B cell (primary cell): ENCODE data around the gene DDR1. TPM values are rescaled to one million over a fixed set of nuclear protein-coding genes. Genes with fewer than 3 reads are reported as not detected.

Source experiments
- ATAC-seq: fragments of 200-7000 bp; cut with Tn5 transposase; one replicate; pipeline ENCODE4 v1.10.0; 2021; ENCODE audit warnings: low read depth, mild to moderate bottlenecking, moderate number of reproducible peaks, moderate library complexity
- CTCF ChIA-PET: fragments of 350-600 bp; sonication (Branson Sonifier 250); formaldehyde crosslinking; loops from one replicate; lab custom pipeline; 2021; ENCODE audit warnings: antibody characterized with exemption, inconsistent platforms; lab: Charles Lee
- POLR2A ChIA-PET: fragments of 350-600 bp; sonication (Branson Sonifier 250); formaldehyde crosslinking; loops from one replicate; lab custom pipeline; 2021; ENCODE audit warnings: antibody characterized with exemption; lab: Charles Lee
- DNase-seq: peaks from one replicate; pipeline ENCODE4 v3.0.0; 2013
- H2AFZ ChIP-seq: 2 replicates; pipeline ENCODE4 v1.6.1; 2012; ENCODE audit warnings: mild to moderate bottlenecking, low read depth, low read length; ENCODE audit not compliant: insufficient read depth, poor library complexity, severe bottlenecking
- H3K27ac ChIP-seq, 2 donors: 1 replicate in 1 of 2; 2 replicates in 1 of 2; pipeline ENCODE4 v1.5.1; 2012 to 2013; ENCODE audit warnings: low read length in 2 of 2, mild to moderate bottlenecking in 2 of 2, moderate library complexity in 1 of 2
- H3K27me3 ChIP-seq, 4 experiments: fragments of 200-600 bp in 1 of 4; sonication (generic) in 1 of 4; replicated peaks in 1 of 4; 1 replicate in 2 of 4; 2 replicates in 2 of 4; pipeline versions ENCODE4 v1.6.1 to v1.7.0; 2013 to 2016; ENCODE audit warnings: low read length in 3 of 4, mild to moderate bottlenecking in 2 of 4, mixed read lengths in 1 of 4, moderate library complexity in 1 of 4; ENCODE audit not compliant: insufficient read depth in 4 of 4, control insufficient read depth in 3 of 4; ENCODE audit errors: control extremely low read depth in 1 of 4
- H3K36me3 ChIP-seq, 2 experiments: replicated peaks in 1 of 2; 1 replicate in 1 of 2; 2 replicates in 1 of 2; pipeline versions ENCODE4 v1.6.1 to v1.7.1; 2013; ENCODE audit warnings: low read length in 1 of 2; ENCODE audit not compliant: insufficient read depth in 2 of 2, control insufficient read depth in 1 of 2; ENCODE audit errors: control extremely low read depth in 1 of 2, extremely low read depth in 1 of 2
- H3K4me1 ChIP-seq, 2 donors: fragments of 200-600 bp in 1 of 2; sonication (generic) in 1 of 2; 1 replicate in 1 of 2; 2 replicates in 1 of 2; pipeline versions ENCODE4 v1.5.1 to v1.6.1; 2013 to 2017; ENCODE audit warnings: low read length in 2 of 2; ENCODE audit not compliant: control insufficient read depth in 2 of 2, insufficient read depth in 2 of 2
- H3K4me2 ChIP-seq: replicated peaks from 2 replicates; pipeline ENCODE3; 2012; ENCODE audit warnings: mild to moderate bottlenecking, low read depth, low read length; ENCODE audit not compliant: poor library complexity, severe bottlenecking
- H3K4me3 ChIP-seq, 5 experiments: fragments of 200-600 bp in 1 of 5; sonication (generic) in 1 of 5; 1 replicate in 3 of 5; 2 replicates in 2 of 5; pipeline versions ENCODE4 v1.5.1 to v1.7.0; 2011 to 2016; ENCODE audit warnings: low read length in 4 of 5, mild to moderate bottlenecking in 4 of 5, low read depth in 2 of 5, control low read depth in 1 of 5, moderate library complexity in 1 of 5; ENCODE audit not compliant: insufficient read depth in 1 of 5; ENCODE audit errors: control extremely low read depth in 1 of 5, extremely low read depth in 1 of 5
- H3K79me2 ChIP-seq: fragments of 200-600 bp; sonication (generic); one replicate; pipeline ENCODE4 v1.6.0; 2016; ENCODE audit warnings: low read length; ENCODE audit not compliant: control insufficient read depth, insufficient read depth
- H3K9ac ChIP-seq: fragments of 200-600 bp; sonication (generic); 2 replicates; pipeline ENCODE4 v1.6.1; 2017; ENCODE audit warnings: mild to moderate bottlenecking, low read length, moderate library complexity
- H3K9me3 ChIP-seq, 3 donors: one replicate each; pipeline versions ENCODE4 v1.6.1 to v1.7.1; 2013; ENCODE audit warnings: low read length in 2 of 3; ENCODE audit not compliant: control insufficient read depth in 2 of 3, insufficient read depth in 1 of 3; ENCODE audit errors: control extremely low read depth in 1 of 3
- H4K20me1 ChIP-seq: 2 replicates; pipeline ENCODE4 v1.6.0; 2012; ENCODE audit warnings: mild to moderate bottlenecking, low read length; ENCODE audit not compliant: insufficient read depth, control insufficient read depth, poor library complexity, severe bottlenecking
- H3K27ac Mint-ChIP-seq: one replicate; pipeline ENCODE4 v1.8.0; 2021; ENCODE audit warnings: mixed read lengths
- H3K27me3 Mint-ChIP-seq: one replicate; pipeline ENCODE4 v1.8.0; 2021; ENCODE audit warnings: mixed read lengths
- H3K4me1 Mint-ChIP-seq: one replicate; pipeline ENCODE4 v1.8.0; 2021; ENCODE audit warnings: mixed read lengths
- H3K4me3 Mint-ChIP-seq: one replicate; pipeline ENCODE4 v1.8.0; 2021; ENCODE audit warnings: mixed read lengths
- H3K9me3 Mint-ChIP-seq: one replicate; pipeline ENCODE4 v1.8.0; 2022; ENCODE audit warnings: mixed read lengths; ENCODE audit not compliant: insufficient read depth
- CTCF ChIP-seq: fragments of 200-600 bp; IDR thresholded peaks from one replicate; pipeline ENCODE4 v1.8.0; 2022; ENCODE audit warnings: antibody characterized with exemption, mild to moderate bottlenecking
- EZH2 ChIP-seq: IDR thresholded peaks from 2 replicates; pipeline ENCODE4 v1.6.1; 2012; ENCODE audit warnings: borderline replicate concordance, low read depth, mild to moderate bottlenecking, moderate library complexity, low read length; ENCODE audit not compliant: insufficient read depth, poor library complexity, severe bottlenecking
- WGBS: methylation state at CpG from one replicate; pipeline ENCODE4 v1.1.5; 2013; ENCODE audit warnings: missing lambda C conversion rate; ENCODE audit not compliant: insufficient coverage; 5-methylcytosine and 5-hydroxymethylcytosine counted together
- intact Hi-C: fragments of 100-400 bp; cut with micrococcal nuclease; formaldehyde crosslinking; loops from one replicate; pipeline ENCODE4 v1.10.0; 2022
- polyA plus RNA-seq: library from polyadenylated mRNA; depleted of rRNA; stranded (reverse); fragments of >200 nt; gene quantifications from 2 replicates; pipeline ENCODE4 v1.2.3, GENCODE V29; 2012
- total RNA-seq, 2 donors: library from RNA; stranded (reverse); fragments of 120-200 nt in 1 of 2; gene quantifications; 1 replicate in 1 of 2; 2 replicates in 1 of 2; pipeline versions ENCODE4 v1.2.3 to v1.2.4, GENCODE V29; 2013 to 2022

DDR1 gene
- total and polyA plus RNA-seq, 2 donors (not counting 1 experiment from before 2014, with no cell fraction given), result 28.8 to 61.7 TPM

DNA sequence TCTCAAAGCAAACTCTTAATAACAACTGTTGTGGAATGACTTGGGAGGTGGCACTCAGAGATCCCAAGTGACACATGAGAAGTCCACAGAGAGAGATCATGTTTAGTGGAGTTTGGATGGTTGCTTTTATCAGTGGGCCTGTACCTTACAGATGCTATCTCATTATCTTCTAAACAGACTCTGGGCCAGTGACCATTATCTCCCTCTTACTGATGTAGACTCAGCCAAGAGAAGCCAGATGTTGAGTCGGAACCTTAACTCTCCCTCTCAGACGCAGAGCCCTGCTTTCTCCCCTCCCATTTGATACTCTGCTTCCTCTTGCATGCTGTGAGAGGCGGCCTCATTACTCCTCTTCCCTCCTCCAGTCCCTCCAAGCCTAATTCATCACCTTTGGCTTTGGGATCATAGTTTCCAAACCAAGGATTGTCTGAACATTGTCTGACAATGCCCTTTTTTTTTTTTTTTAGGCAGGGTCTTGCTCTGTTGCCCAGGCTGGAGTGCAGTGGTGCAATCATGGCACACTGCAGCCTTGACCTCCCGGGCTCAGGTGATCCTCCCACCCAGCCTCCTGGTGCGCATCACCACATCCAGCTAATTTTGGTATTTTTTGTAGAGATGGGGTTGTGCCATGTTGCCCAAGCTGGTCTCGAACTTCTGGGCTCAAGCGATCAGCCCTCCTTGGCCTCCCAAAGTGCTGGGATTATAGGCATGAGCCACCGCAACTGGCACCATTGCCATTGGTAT is 4.5 kb upstream of the DDR1 start:
- WGBS, result 96% methylated on average over 5 of the region's 8 CpGs
- H4K20me1 ChIP-seq, result no peaks in the 10 kb centered on the region
- intact Hi-C loops, result loop anchor here (5.0 kb wide), 1 partner anchor 203 kb away; no protein-coding TSS in a partner anchor

More for the DNA sequence above, 4.5 kb upstream of the DDR1 start:
- ATAC-seq, result no peak
- no peaks in the 10 kb centered on the region for H3K27me3 ChIP-seq
- peak overlapping the region in 1 of 2 donors; percentile 6 for H3K27ac ChIP-seq
- H3K4me2 ChIP-seq, result no peak overlapping the region
- H3K4me3 Mint-ChIP-seq, result no peak overlapping the region
- DNase-seq, result no peak
- H3K4me1 ChIP-seq, result peaks cover 38 to 43% of the 10 kb centered on the region in 2 donors
- H3K36me3 ChIP-seq, result no peaks in the 10 kb centered on the region
- H3K27ac Mint-ChIP-seq, result peak overlapping the region; percentile 60
- TF ChIP-seq CTCF (no peak), EZH2 (no peak)
- CTCF ChIA-PET, result interaction anchor here (0.6 to 6.2 kb wide), 8 partner anchors 34 to 249 kb away, joined by 3 to 53 read pairs (median 3); partner anchors contain the start of gene VARS2
- peaks cover 3% of the 10 kb centered on the region for H3K27me3 Mint-ChIP-seq
- no peaks in the 10 kb centered on the region for H3K9me3 Mint-ChIP-seq
- H3K4me1 Mint-ChIP-seq, result peaks cover 52% of the 10 kb centered on the region
- H3K4me3 ChIP-seq, result no peak overlapping the region
- H3K79me2 ChIP-seq, result peaks cover under 1% of the 10 kb centered on the region
- H3K9ac ChIP-seq, result no peak overlapping the region
- POLR2A ChIA-PET, result no interaction called here
- H2AFZ ChIP-seq, result peak overlapping the region; percentile 15
- H3K9me3 ChIP-seq, result no peaks in the 10 kb centered on the region
